ENCODE results near the gene MEF2C. TPM values are rescaled to one million over a fixed set of nuclear protein-coding genes. Genes with fewer than 3 reads are reported as not detected.

Gene MEF2C
- total RNA-seq, 2 donors from 2014 or later = 13.9 to 44.0 TPM

DNA sequence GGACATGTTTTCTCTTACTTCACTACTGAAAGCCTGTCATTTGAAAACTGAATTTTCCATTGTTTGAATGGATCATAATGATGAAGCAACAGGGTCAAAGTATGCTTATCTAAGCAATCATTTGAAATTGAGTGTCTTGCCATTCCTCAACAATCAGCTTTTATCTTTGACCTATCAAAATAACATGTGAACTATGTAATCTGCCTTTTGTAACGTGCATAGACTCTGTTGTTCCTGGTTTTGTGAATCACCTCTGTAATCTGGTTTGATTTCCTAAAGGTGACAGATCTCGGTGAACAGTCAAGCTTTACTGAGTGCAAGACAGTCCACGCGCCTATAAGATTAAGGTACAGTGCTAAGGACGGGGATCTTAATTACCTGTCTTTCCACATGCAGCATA lies 3.3 kb downstream of the MEF2C start:
- Histone ChIP-seq H3K4me1 (replicated peaks) (no peaks in the 10 kb centered on the region), H3K36me3 (no peaks in the 10 kb centered on the region), H3K27me3 (replicated peaks; ENCODE audit: insufficient read depth) (no peaks in the 10 kb centered on the region), H3K27ac (peak overlapping the region in 1 of 2 donors; percentile 12), H3K9me3 (no peaks in the 10 kb centered on the region), H3K4me3 (no peak overlapping the region)
- DNase-seq (ENCODE audit: low spot score) = no peak
- TF ChIP-seq, protein P1, sequence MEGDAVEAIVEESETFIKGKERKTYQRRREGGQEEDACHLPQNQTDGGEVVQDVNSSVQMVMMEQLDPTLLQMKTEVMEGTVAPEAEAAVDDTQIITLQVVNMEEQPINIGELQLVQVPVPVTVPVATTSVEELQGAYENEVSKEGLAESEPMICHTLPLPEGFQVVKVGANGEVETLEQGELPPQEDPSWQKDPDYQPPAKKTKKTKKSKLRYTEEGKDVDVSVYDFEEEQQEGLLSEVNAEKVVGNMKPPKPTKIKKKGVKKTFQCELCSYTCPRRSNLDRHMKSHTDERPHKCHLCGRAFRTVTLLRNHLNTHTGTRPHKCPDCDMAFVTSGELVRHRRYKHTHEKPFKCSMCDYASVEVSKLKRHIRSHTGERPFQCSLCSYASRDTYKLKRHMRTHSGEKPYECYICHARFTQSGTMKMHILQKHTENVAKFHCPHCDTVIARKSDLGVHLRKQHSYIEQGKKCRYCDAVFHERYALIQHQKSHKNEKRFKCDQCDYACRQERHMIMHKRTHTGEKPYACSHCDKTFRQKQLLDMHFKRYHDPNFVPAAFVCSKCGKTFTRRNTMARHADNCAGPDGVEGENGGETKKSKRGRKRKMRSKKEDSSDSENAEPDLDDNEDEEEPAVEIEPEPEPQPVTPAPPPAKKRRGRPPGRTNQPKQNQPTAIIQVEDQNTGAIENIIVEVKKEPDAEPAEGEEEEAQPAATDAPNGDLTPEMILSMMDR (IDR thresholded peaks at IDR 0.05) = no peak
- TF ChIP-seq POLR2A (IDR thresholded peaks at IDR 0.05) (no peak), POLR2AphosphoS5 (IDR thresholded peaks at IDR 0.05) (no peak)
- WGBS = 74% methylated on average over 5 of the region's 5 CpGs
- intact Hi-C loops (cut with DNase I) = loop anchor here (5.0 kb wide), 3 partner anchors 42 to 147 kb away; no protein-coding TSS in a partner anchor

DNA sequence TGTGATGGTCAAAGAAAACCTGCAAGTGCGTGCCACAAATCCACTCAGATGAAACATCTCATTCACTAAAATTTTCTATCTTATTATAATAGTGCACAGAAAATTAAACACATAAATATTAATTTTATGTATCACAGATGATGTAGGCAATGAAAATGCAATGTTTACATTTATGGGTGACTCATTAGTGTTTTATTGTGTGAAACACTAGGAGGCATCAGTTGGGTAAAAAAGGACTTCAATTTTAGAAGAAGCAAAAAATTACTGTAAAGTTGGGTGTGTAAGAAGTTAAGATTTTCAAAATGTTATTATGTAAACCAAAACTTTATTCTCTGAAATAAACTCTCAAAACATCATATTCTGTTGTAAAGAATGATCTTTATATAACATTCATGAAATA lies 4.0 kb downstream of the MEF2C start:
- no peaks in the 10 kb centered on the region for H3K4me1 ChIP-seq (replicated peaks)
- intact Hi-C loops (cut with DNase I) = no loop called here
- H3K9me3 ChIP-seq = no peaks in the 10 kb centered on the region
- TF ChIP-seq POLR2A (IDR thresholded peaks at IDR 0.05) = no peak
- TF ChIP-seq POLR2AphosphoS5 (IDR thresholded peaks at IDR 0.05) = no peak
- TF ChIP-seq, protein P1 (IDR thresholded peaks at IDR 0.05) = no peak
- no peaks in the 10 kb centered on the region for H3K36me3 ChIP-seq
- no peak for DNase-seq (ENCODE audit: low spot score)
- 80% methylated on average over 1 of the region's 1 CpG for WGBS
- no peak overlapping the region for H3K4me3 ChIP-seq
- H3K27ac ChIP-seq = no peak overlapping the region
- no peaks in the 10 kb centered on the region for H3K27me3 ChIP-seq (replicated peaks; ENCODE audit: insufficient read depth)

DNA sequence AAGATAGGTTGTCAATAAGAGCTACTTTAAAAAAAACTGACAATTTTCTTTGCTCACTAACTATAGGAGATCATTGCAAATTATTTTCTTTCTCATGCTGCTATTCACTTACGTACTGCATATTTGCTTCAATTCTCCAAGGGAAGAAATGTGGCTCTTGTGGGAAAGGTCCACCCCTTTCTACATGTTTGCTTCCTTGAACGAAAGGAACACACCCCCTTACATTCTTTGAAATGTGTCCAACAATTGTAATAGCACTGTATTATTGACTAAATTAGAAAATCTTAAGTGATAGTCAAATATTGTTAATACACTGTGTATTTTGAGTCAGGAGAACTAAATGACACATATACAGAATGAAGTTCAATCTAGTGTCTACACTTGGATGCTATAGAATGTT lies 5.2 kb downstream of the MEF2C start:
- H3K27ac ChIP-seq = peak overlapping the region in 1 of 2 donors; percentile 31
- no peaks in the 10 kb centered on the region for H3K9me3 ChIP-seq
- no peaks in the 10 kb centered on the region for H3K4me1 ChIP-seq (replicated peaks)
- intact Hi-C loops (cut with DNase I) = no loop called here
- 39% methylated on average over 2 of the region's 2 CpGs for WGBS
- no peak for DNase-seq (ENCODE audit: low spot score)
- H3K27me3 ChIP-seq (replicated peaks; ENCODE audit: insufficient read depth) = no peaks in the 10 kb centered on the region
- H3K36me3 ChIP-seq = no peaks in the 10 kb centered on the region
- no peak overlapping the region for H3K4me3 ChIP-seq
- TF ChIP-seq, protein P1 (IDR thresholded peaks at IDR 0.05) = no peak
- TF ChIP-seq POLR2A (IDR thresholded peaks at IDR 0.05) (no peak), POLR2AphosphoS5 (IDR thresholded peaks at IDR 0.05) (no peak)

DNA sequence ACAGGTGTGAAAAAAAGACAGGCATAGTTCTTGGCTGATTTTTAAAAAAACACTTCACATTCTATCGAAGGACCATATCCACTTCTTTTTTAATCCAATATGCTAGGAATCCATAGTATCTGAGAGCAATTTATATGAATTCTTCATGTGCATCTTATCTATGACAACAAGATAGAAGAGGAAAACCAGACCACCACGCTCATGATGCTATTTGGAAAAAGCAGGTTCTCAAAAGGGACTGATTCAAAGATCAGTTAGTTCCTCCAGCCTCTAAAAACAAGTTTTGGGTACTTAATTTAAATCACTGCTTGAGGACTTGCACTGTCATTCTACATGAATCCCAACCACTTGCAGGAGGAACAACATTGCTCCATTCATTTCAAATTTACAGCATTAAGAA lies 6.3 kb downstream of the MEF2C start:
- TF ChIP-seq POLR2A (IDR thresholded peaks at IDR 0.05) (no peak), POLR2AphosphoS5 (IDR thresholded peaks at IDR 0.05) (no peak)
- TF ChIP-seq, protein P1 (IDR thresholded peaks at IDR 0.05) = no peak
- DNase-seq (ENCODE audit: low spot score) = no peak
- no peaks in the 10 kb centered on the region for H3K27me3 ChIP-seq (replicated peaks; ENCODE audit: insufficient read depth)
- H3K27ac ChIP-seq = no peak overlapping the region
- H3K4me3 ChIP-seq = no peak overlapping the region
- H3K4me1 ChIP-seq (replicated peaks) = no peaks in the 10 kb centered on the region
- 83% methylated on average over 2 of the region's 2 CpGs for WGBS
- H3K36me3 ChIP-seq = no peaks in the 10 kb centered on the region
- H3K9me3 ChIP-seq = no peaks in the 10 kb centered on the region
- intact Hi-C loops (cut with DNase I) = no loop called here

DNA sequence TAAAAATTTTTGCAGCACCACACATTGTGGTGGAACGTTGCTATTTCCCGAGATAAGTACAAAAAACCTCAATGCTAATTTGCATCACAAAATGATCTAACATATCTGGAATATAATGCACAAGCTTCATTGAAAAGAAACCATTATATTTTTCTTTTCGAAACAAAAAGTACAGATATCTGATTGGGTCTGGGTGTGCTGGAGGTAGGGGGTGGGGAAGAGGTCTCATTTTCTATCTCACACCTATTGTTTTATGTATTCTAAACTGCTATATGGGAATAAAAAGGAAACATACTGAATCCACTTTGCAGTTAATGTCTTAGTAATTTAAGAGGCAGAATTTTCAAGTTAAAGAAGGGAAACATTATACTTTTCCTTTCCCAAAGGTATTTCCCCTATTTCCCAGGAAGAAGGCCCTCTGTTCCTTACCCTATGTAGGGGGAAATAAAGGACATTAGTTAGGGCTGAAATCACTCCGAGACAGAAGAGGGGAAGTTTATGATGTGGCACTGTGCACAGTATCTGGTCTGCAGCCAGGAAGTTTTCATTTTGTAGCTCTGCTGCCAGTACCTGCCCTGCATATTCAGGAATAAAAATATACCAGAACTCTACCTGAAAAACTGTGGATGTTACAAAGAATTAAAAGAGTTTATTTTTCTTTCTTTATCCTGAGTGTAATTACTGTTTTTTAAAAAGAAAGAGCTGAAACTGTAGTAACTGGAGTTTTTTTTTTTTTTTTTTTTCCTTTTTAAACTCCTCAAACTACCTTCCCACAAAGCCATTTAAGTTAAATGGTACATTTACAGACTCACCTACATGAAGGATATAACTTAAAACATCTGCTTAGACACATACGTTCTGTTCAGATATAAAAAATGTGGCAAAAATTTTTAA lies 7.4 kb downstream of the MEF2C start:
- Histone ChIP-seq H3K4me3 (no peak overlapping the region), H3K27me3 (replicated peaks; ENCODE audit: insufficient read depth) (no peaks in the 10 kb centered on the region), H3K36me3 (no peaks in the 10 kb centered on the region), H3K9me3 (no peaks in the 10 kb centered on the region), H3K27ac (no peak overlapping the region), H3K4me1 (replicated peaks) (no peaks in the 10 kb centered on the region)
- intact Hi-C loops (cut with DNase I) = no loop called here
- TF ChIP-seq POLR2AphosphoS5 (IDR thresholded peaks at IDR 0.05) = no peak
- TF ChIP-seq, protein P1 (IDR thresholded peaks at IDR 0.05) = no peak
- TF ChIP-seq POLR2A (IDR thresholded peaks at IDR 0.05) = no peak
- DNase-seq (ENCODE audit: low spot score) = no peak
- WGBS = 50% methylated on average over 5 of the region's 5 CpGs
